CD4-positive, CD25-positive, alpha-beta regulatory T cell (primary cell): ENCODE data around the gene CEP57. TPM values are rescaled to one million over a fixed set of nuclear protein-coding genes. Genes with fewer than 3 reads are reported as not detected.

Experiments
- ATAC-seq, 2 donors: fragments of 150-1000 bp; cut with Tn5 transposase; one replicate each; pipeline ENCODE4 v1.10.0; 2021; ENCODE audit warnings: low read depth in 2 of 2, moderate number of reproducible peaks in 2 of 2, moderate library complexity in 1 of 2
- DNase-seq, 3 donors: peaks; one replicate each; pipeline versions ENCODE4 v3.0.0 to v3.0.0-alpha.2; 2012 to 2022; ENCODE audit warnings: mixed read lengths in 1 of 3
- H3K27ac ChIP-seq: one replicate; pipeline ENCODE4 v1.7.0; 2013; ENCODE audit warnings: mild to moderate bottlenecking, low read length; ENCODE audit not compliant: insufficient read depth, poor library complexity, severe bottlenecking
- H3K27me3 ChIP-seq: one replicate; pipeline ENCODE4 v1.7.0; 2013; ENCODE audit warnings: low read length; ENCODE audit not compliant: control insufficient read depth, insufficient read depth
- H3K36me3 ChIP-seq: one replicate; pipeline ENCODE4 v1.7.0; 2013; ENCODE audit warnings: mild to moderate bottlenecking, low read length, moderate library complexity; ENCODE audit not compliant: control insufficient read depth, insufficient read depth
- H3K4me1 ChIP-seq: 2 replicates; pipeline ENCODE4 v1.7.0; 2013; ENCODE audit warnings: mild to moderate bottlenecking, low read length; ENCODE audit not compliant: insufficient read depth, control insufficient read depth, poor library complexity, severe bottlenecking
- H3K4me3 ChIP-seq: one replicate; pipeline ENCODE4 v1.7.0; 2013; ENCODE audit warnings: low read depth, mild to moderate bottlenecking, low read length, moderate library complexity
- H3K9me3 ChIP-seq, 2 experiments: 1 replicate in 1 of 2; 2 replicates in 1 of 2; pipeline ENCODE4 v1.7.0; 2013; ENCODE audit warnings: low read length in 2 of 2, mild to moderate bottlenecking in 1 of 2, moderate library complexity in 1 of 2; ENCODE audit not compliant: control insufficient read depth in 2 of 2
- H3K27ac Mint-ChIP-seq, 3 donors: one replicate each; pipeline ENCODE4 v1.8.0; 2020 to 2022; ENCODE audit warnings: mild to moderate bottlenecking in 3 of 3, mixed read lengths in 3 of 3, moderate library complexity in 2 of 3
- H3K27me3 Mint-ChIP-seq: one replicate; pipeline ENCODE4 v1.8.0; 2022; ENCODE audit warnings: mild to moderate bottlenecking, mixed read lengths
- H3K36me3 Mint-ChIP-seq: one replicate; pipeline ENCODE4 v1.8.0; 2020; ENCODE audit warnings: mixed read lengths
- H3K4me1 Mint-ChIP-seq, 4 donors: one replicate each; pipeline ENCODE4 v1.8.0; 2020 to 2022; ENCODE audit warnings: mixed read lengths in 4 of 4, mild to moderate bottlenecking in 1 of 4
- H3K4me3 Mint-ChIP-seq, 4 donors: one replicate each; pipeline ENCODE4 v1.8.0; 2020 to 2022; ENCODE audit warnings: mild to moderate bottlenecking in 4 of 4, mixed read lengths in 4 of 4, moderate library complexity in 3 of 4
- H3K9me3 Mint-ChIP-seq, 7 donors: one replicate each; pipeline ENCODE4 v1.8.0; 2020 to 2022; ENCODE audit warnings: mixed read lengths in 7 of 7, mild to moderate bottlenecking in 3 of 7, moderate library complexity in 2 of 7
- polyA plus RNA-seq, 4 donors: library from polyadenylated mRNA; unstranded; fragments of 300-500 nt; fragmentation: Illumina TruSeq; gene quantifications; one replicate each; pipeline ENCODE4 v1.2.3, GENCODE V29; 2021
- total RNA-seq: library from RNA; stranded (reverse); gene quantifications from one replicate; pipeline ENCODE4 v1.2.3, GENCODE V29; 2022

CEP57 gene
- total and polyA plus RNA-seq, 5 donors from 2014 or later: 51.6 to 69.9 (median 63.2) TPM

GRCh38 chr11:95767498-95767897 lies 22.8 kb upstream of the CEP57 start:
- DNase-seq (no peak), ATAC-seq (no peak)
- H3K4me3 ChIP-seq: no peak overlapping the region
- peaks cover 18% of the 10 kb centered on the region for H3K36me3 ChIP-seq
- no peaks in the 10 kb centered on the region for H3K9me3 ChIP-seq
- Mint-ChIP-seq H3K36me3 (peaks cover 3% of the 10 kb centered on the region), H3K4me1 (peaks cover 0 to 7% (median 3%) of the 10 kb centered on the region in 4 donors), H3K9me3 (no peaks in the 10 kb centered on the region), H3K4me3 (no peak overlapping the region), H3K27me3 (no peaks in the 10 kb centered on the region), H3K27ac (peak overlapping the region in 1 of 3 donors; percentile 2)
- no peaks in the 10 kb centered on the region for H3K4me1 ChIP-seq
- no peak overlapping the region for H3K27ac ChIP-seq
- H3K27me3 ChIP-seq: no peaks in the 10 kb centered on the region

- no peaks in the 10 kb centered on the region for H3K4me1 ChIP-seq
- H3K36me3 Mint-ChIP-seq: peaks cover 7% of the 10 kb centered on the region
- H3K27ac ChIP-seq: no peak overlapping the region
- H3K27me3 ChIP-seq: no peaks in the 10 kb centered on the region
- H3K4me1 Mint-ChIP-seq: peaks cover 2 to 7% (median 4%) of the 10 kb centered on the region in 4 donors
- no peaks in the 10 kb centered on the region for H3K9me3 ChIP-seq
- H3K9me3 Mint-ChIP-seq: no peaks in the 10 kb centered on the region
- H3K27ac Mint-ChIP-seq: no peak overlapping the region
- H3K36me3 ChIP-seq: peaks cover 23% of the 10 kb centered on the region
- DNase-seq: no peak
- ATAC-seq: no peak
- H3K4me3 ChIP-seq: no peak overlapping the region
- no peaks in the 10 kb centered on the region for H3K27me3 Mint-ChIP-seq
- H3K4me3 Mint-ChIP-seq: no peak overlapping the region
Observed at GRCh38 chr11:95768521-95768920, 21.8 kb upstream of the CEP57 start.

- Mint-ChIP-seq H3K9me3 (no peaks in the 10 kb centered on the region), H3K4me1 (peaks cover 4 to 29% (median 28%) of the 10 kb centered on the region in 4 donors), H3K27ac (peak overlapping the region in 1 of 3 donors; percentile 18), H3K27me3 (no peaks in the 10 kb centered on the region), H3K36me3 (peaks cover 43% of the 10 kb centered on the region), H3K4me3 (no peak overlapping the region)
- Histone ChIP-seq H3K4me1 (no peaks in the 10 kb centered on the region), H3K27me3 (no peaks in the 10 kb centered on the region), H3K4me3 (no peak overlapping the region), H3K9me3 (no peaks in the 10 kb centered on the region), H3K36me3 (peaks cover 86% of the 10 kb centered on the region), H3K27ac (no peak overlapping the region)
- DNase-seq (no peak), ATAC-seq (no peak)
Observed at GRCh38 chr11:95776859-95777258, 13.4 kb upstream of the CEP57 start.

GRCh38 chr11:95778699-95779098 lies 11.6 kb upstream of the CEP57 start:
- DNase-seq (no peak), ATAC-seq (no peak)
- Mint-ChIP-seq H3K9me3 (no peaks in the 10 kb centered on the region), H3K4me1 (peaks cover 10 to 45% (median 36%) of the 10 kb centered on the region in 4 donors), H3K27ac (peak overlapping the region in 1 of 3 donors; percentile 13), H3K27me3 (no peaks in the 10 kb centered on the region), H3K36me3 (peaks cover 50% of the 10 kb centered on the region), H3K4me3 (peak overlapping the region in 1 of 4 donors; percentile 42)
- no peak overlapping the region for H3K27ac ChIP-seq
- no peaks in the 10 kb centered on the region for H3K4me1 ChIP-seq
- H3K9me3 ChIP-seq: no peaks in the 10 kb centered on the region
- no peak overlapping the region for H3K4me3 ChIP-seq
- H3K27me3 ChIP-seq: no peaks in the 10 kb centered on the region
- H3K36me3 ChIP-seq: peaks cover 95% of the 10 kb centered on the region

DNA sequence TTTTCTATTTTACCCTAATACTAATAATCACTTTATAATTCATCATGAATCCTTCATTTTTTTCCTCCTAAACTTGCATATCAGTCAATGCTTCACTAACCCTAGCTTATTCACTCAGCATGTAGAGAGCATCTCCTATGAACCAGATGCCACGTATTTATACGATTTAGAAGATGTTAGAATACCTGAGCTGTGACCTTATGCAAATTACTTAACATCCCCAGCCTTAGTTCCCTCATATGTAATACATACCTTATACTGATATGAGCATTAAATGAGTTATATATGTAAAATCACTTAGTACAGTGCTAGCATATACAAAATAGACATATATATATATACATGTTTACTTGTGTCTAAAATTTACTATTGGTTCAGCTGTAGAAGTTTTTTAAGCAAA lies 9.8 kb upstream of the CEP57 start:
- peaks cover 93% of the 10 kb centered on the region for H3K36me3 ChIP-seq
- peak overlapping the region in 1 of 3 donors; percentile 68 for H3K27ac Mint-ChIP-seq
- no peaks in the 10 kb centered on the region for H3K9me3 ChIP-seq
- no peaks in the 10 kb centered on the region for H3K4me1 ChIP-seq
- H3K27ac ChIP-seq: no peak overlapping the region
- no peak for DNase-seq
- peaks cover 12 to 55% (median 49%) of the 10 kb centered on the region in 4 donors for H3K4me1 Mint-ChIP-seq
- no peak overlapping the region for H3K4me3 Mint-ChIP-seq
- ATAC-seq: no peak
- no peaks in the 10 kb centered on the region for H3K9me3 Mint-ChIP-seq
- H3K36me3 Mint-ChIP-seq: peaks cover 59% of the 10 kb centered on the region
- H3K4me3 ChIP-seq: no peak overlapping the region
- H3K27me3 ChIP-seq: no peaks in the 10 kb centered on the region
- no peaks in the 10 kb centered on the region for H3K27me3 Mint-ChIP-seq

DNA sequence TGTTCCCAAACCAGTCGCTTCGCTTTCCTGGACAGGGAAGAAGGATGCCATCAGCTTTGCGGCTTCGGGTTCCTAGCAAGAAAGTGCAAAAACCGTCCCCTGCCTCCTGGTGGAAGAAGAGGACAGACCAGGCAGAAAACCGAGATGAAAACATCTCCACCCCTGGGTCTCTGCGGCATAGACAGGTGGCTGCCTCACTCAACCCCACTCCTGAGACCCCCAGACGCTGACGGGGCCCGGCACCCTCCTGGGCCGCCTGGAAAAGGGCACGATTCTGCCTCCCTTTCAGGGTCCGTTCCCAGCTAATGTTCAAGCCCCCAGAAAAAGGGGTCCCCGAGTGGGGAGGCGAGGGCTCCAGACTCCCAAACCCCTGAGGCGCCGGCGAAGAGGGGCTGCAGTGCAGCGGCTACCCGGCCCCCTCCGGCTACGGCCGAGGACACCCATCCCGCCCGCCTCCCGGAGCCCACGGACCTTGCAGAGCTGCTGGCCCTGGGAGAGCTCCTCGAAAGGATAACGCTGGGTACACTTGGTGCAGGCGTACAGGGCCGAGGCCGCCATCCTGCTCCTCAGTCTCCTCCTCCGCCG lies 1.3 kb upstream of the CEP57 start:
- Histone ChIP-seq H3K4me3 (peak overlapping the region; percentile 92), H3K36me3 (peaks cover 33% of the 10 kb centered on the region), H3K4me1 (peaks cover 48% of the 10 kb centered on the region), H3K9me3 (no peaks in the 10 kb centered on the region), H3K27ac (peak overlapping the region; percentile 100), H3K27me3 (no peaks in the 10 kb centered on the region)
- peak overlapping the region; percentile 96 to 100 (median 99) for H3K4me3 Mint-ChIP-seq
- H3K27ac Mint-ChIP-seq: peak overlapping the region; percentile 85 to 100 (median 95)
- ATAC-seq: no peak
- H3K36me3 Mint-ChIP-seq: peaks cover 29% of the 10 kb centered on the region
- H3K9me3 Mint-ChIP-seq: no peaks in the 10 kb centered on the region
- peak in 1 of 3 donors; percentile 69 for DNase-seq
- peaks cover 17 to 71% (median 54%) of the 10 kb centered on the region in 4 donors for H3K4me1 Mint-ChIP-seq
- peaks cover 10% of the 10 kb centered on the region for H3K27me3 Mint-ChIP-seq

DNA sequence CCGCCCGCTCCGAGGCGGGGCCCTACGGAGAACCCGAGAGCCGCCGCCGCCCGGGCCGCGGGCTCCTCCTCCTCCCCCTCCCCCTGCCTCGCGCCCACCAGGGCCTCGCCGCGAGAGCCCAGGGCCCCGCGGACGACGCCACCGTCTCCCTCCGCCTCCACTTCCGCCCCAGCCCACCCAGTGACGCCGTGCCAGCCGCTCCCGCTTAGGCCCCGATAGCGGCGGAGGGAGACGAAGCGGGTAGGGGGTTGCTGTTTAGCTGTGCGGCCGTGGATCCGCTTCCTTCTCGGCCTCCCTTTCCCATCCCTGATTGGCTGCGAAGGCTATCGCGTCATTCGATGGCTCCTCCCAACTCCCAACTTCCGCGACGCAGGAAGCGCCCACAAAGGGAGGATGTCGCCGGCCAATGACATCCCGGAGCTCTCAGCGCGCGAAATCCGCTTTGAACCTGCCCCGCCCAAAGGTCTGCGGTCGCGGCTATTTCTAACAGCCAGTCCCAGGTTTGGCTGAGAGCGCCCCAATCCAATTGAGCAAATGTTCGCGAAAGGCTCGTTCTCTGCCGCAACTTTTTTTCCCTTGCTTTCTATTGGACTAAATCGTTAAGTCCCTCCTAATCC lies 684 bp upstream of the CEP57 start, which contains the start of gene FAM76B:
FAM76B (minus strand) TSS at position 277 of the 617 bp plus-strand sequence. CDS start 304 bp downstream, outside the sequence.
- peak within 1 kb of the TSS; percentile 100 for H3K27ac ChIP-seq
- ATAC-seq (peak; percentile 77 to 80), DNase-seq (peak; percentile 95 to 99 (median 98))
- no peaks in the 10 kb centered on the region for H3K9me3 ChIP-seq
- no peaks in the 10 kb centered on the region for H3K27me3 ChIP-seq
- H3K4me3 ChIP-seq: peak within 1 kb of the TSS; percentile 92
- Mint-ChIP-seq H3K4me1 (peaks cover 15 to 73% (median 57%) of the 10 kb centered on the region in 4 donors), H3K9me3 (no peaks in the 10 kb centered on the region), H3K27me3 (peaks cover 10% of the 10 kb centered on the region), H3K4me3 (peak within 1 kb of the TSS; percentile 96 to 100 (median 99)), H3K27ac (peak within 1 kb of the TSS; percentile 100), H3K36me3 (peaks cover 25% of the 10 kb centered on the region)
- peaks cover 48% of the 10 kb centered on the region for H3K4me1 ChIP-seq
- H3K36me3 ChIP-seq: peaks cover 30% of the 10 kb centered on the region
